GM12864 (cell line): ENCODE results near the gene CALY.

Experiments used
- DNase-seq: peaks from one replicate; pipeline ENCODE4 v3.0.0-alpha.2; 2011; ENCODE audit warnings: low read depth
- H3K4me3 ChIP-seq: 2 replicates; pipeline ENCODE4 v1.5.1; 2011; ENCODE audit warnings: mild to moderate bottlenecking, low read depth, low read length, control low read depth
- CTCF ChIP-seq: IDR thresholded peaks from 2 replicates; pipeline ENCODE4 v1.5.1; 2011; ENCODE audit warnings: low read depth, mild to moderate bottlenecking, moderate library complexity, low read length, control low read depth, inconsistent platforms; ENCODE audit errors: missing control alignments

Gene CALY

DNA sequence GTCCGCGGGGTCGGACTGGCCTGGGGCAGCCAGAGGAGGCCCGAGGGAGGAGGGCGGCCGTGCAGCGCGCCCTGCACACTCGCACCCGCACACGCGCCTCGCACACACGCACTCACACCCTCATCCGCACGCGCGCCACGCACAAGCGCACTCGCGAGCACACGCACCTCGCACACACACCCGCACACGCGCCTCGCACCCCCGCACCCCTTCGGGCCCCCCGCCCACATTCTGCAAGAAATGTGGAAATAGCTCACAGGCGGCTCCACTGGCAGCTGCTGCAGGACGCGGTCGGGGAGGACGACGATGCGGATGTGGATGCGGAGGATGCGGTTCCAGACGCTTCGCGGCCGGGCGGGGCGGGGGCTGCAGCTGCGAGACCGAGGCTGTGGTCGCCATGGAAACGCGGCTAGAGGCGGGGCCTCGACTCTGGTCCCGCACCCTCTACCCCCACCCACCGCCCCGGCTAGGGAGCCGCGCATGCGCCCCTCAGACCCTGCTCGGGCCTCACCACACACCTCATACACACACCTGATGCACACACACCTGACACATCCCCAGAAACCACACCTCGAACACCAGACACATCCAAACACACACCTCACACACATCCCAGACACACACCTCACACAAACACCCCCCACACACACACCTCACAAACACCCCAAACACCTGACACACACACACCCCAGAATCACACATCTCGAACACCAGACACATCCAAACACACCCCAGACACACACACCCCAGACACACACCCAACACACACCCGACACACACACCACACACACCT, at the start of gene CALY:
Gene CALY, minus strand, starts transcription at position 320 of the 793 bp plus-strand sequence. CDS start 7,907 bp downstream, outside the sequence.
- H3K4me3 ChIP-seq: no peak within 1 kb of the TSS; the same call in 1 of the 2 replicates

DNA sequence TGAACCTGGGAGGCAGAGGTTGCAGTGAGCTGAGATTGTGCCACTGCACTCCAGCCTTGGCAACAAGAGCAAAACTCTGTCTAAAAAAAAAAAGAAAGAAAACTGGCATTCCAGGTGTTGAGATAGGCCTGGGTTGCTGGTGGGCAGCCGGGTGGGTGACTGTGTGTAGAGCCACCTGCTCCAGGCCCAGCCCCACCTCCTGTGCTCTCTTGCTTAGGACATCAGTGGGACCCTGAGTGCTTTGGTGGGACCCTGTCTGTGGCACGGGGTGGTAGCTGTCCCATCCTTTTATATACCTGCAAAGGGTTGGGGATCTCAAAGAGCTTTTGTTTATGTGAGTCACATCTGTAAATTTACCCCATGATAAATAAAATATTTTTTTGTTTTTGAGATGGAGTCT, 48.5 kb upstream of the CALY start:
- DNase-seq: no peak
- no peak for TF ChIP-seq CTCF
- no peak overlapping the region for H3K4me3 ChIP-seq

More for the DNA sequence above, at the start of gene CALY:
- TF ChIP-seq CTCF: no peak
- no peak for DNase-seq

GRCh38 chr10:133384071-133384470, 47.4 kb upstream of the CALY start:
- no peak for TF ChIP-seq CTCF
- H3K4me3 ChIP-seq: no peak overlapping the region
- no peak for DNase-seq

- DNase-seq: no peak
- no peak for TF ChIP-seq CTCF
- H3K4me3 ChIP-seq: no peak overlapping the region
Measured at GRCh38 chr10:133383551-133383950, 46.9 kb upstream of the CALY start.

- no peak for TF ChIP-seq CTCF
- no peak for DNase-seq
Measured at GRCh38 chr10:133381036-133381435, 44.3 kb upstream of the CALY start.

DNA sequence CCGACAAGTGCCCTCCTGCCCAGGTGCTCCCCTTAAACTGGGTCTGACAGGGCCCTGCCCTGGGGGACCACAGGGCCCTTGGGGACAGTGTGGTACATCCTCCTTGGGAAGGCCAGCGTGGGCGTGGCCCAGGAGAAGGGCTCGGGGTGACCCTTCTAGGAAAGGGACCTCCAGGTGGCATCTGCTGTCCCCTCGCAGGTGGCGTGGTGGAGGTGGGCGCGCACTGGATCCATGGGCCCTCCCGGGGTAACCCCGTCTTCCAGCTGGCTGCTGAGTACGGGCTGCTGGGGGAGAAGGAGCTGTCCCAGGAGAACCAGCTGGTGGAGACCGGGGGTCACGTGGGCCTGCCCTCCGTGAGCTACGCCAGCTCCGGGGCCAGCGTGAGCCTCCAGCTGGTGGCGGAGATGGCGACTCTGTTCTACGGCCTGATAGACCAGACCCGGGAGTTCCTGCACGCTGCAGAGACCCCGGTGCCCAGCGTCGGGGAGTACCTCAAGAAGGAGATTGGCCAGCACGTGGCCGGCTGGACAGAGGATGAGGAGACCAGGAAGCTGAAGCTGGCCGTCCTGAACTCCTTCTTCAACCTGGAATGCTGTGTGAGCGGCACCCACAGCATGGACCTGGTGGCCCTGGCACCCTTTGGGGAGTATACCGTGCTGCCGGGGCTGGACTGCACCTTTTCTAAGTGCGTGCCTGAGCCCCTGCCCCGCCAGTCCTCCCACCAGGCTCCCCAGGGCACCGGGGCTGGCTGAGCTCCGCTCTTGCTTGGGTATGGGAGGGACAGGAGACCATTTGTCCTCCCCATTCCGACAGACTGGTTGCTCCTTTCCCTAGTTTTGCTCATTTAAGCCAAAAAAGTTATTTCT, 43.3 kb upstream of the CALY start:
- no peak for DNase-seq
- H3K4me3 ChIP-seq: peak overlapping the region; percentile 75
- TF ChIP-seq CTCF: no peak

More at GRCh38 chr10:133381036-133381435, 44.3 kb upstream of the CALY start:
- no peak overlapping the region for H3K4me3 ChIP-seq
